ENCODE results near the gene CXCL3. TPM values are rescaled to one million over a fixed set of nuclear protein-coding genes. Genes with fewer than 3 reads are reported as not detected.

CXCL3 gene
- total and polyA plus RNA-seq, 2 donors = 3.2 to 3.3 TPM

- H3K36me3 ChIP-seq (ENCODE audit: control insufficient read depth in 2 of 2, insufficient read depth in 2 of 2, low read length in 1 of 2) = no peaks in the 10 kb centered on the region
- no peaks in the 10 kb centered on the region for H3K9me3 ChIP-seq (ENCODE audit: control insufficient read depth in 2 of 2, insufficient read depth in 1 of 2, low read length in 1 of 2)
- no peaks in the 10 kb centered on the region for H3K27me3 ChIP-seq (ENCODE audit: control insufficient read depth in 2 of 2, insufficient read depth in 1 of 2, low read length in 1 of 2)
- H3K4me3 ChIP-seq (ENCODE audit: low read length in 2 of 2) = no peak overlapping the region
- H3K4me1 ChIP-seq (ENCODE audit: control insufficient read depth in 2 of 2, insufficient read depth in 2 of 2, low read length in 2 of 2) = peaks cover 0 to 4% of the 10 kb centered on the region in 2 donors
- H3K27ac ChIP-seq (ENCODE audit: low read depth in 1 of 2, low read length in 1 of 2) = no peak overlapping the region
- no peak for DNase-seq (ENCODE audit: low read depth in 6 of 9, low spot score in 9 of 9)
- 93% methylated on average over 2 of the region's 2 CpGs for WGBS
These were observed 25.2 kb downstream of the CXCL3 start for GRCh38 chr4:74013264-74013663.

GRCh38 chr4:74012130-74012529, 26.4 kb downstream of the CXCL3 start:
- Histone ChIP-seq H3K4me3 (ENCODE audit: low read length in 2 of 2) (no peak overlapping the region), H3K4me1 (ENCODE audit: control insufficient read depth in 2 of 2, insufficient read depth in 2 of 2, low read length in 2 of 2) (peaks cover 0 to 4% of the 10 kb centered on the region in 2 donors), H3K9me3 (ENCODE audit: control insufficient read depth in 2 of 2, insufficient read depth in 1 of 2, low read length in 1 of 2) (no peaks in the 10 kb centered on the region), H3K27ac (ENCODE audit: low read depth in 1 of 2, low read length in 1 of 2) (no peak overlapping the region), H3K27me3 (ENCODE audit: control insufficient read depth in 2 of 2, insufficient read depth in 1 of 2, low read length in 1 of 2) (no peaks in the 10 kb centered on the region), H3K36me3 (ENCODE audit: control insufficient read depth in 2 of 2, insufficient read depth in 2 of 2, low read length in 1 of 2) (no peaks in the 10 kb centered on the region)
- DNase-seq (ENCODE audit: low read depth in 6 of 9, low spot score in 9 of 9) = no peak
- WGBS = 95% methylated on average over 4 of the region's 4 CpGs

DNA sequence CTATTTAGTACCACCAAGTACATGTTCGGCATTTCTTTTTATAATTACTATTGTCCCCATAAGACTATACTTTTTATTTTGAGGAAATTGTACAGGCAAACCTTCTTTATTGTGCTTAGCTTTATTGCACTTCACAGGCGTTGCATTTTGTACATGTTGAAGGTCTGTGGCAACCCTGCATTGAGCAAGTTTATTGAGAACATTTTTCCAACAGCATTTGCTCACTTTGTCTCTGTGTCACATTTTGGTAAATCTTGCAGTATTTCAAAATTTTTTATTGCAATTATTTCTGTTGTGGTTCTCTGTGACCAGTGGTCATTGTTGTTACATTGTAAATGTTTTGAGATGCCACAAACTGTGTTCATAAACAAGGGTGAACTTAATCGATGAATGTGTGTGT, 29.2 kb downstream of the CXCL3 start:
- H3K9me3 ChIP-seq (ENCODE audit: control insufficient read depth in 2 of 2, insufficient read depth in 1 of 2, low read length in 1 of 2) = no peaks in the 10 kb centered on the region
- no peak overlapping the region for H3K27ac ChIP-seq (ENCODE audit: low read depth in 1 of 2, low read length in 1 of 2)
- 98% methylated on average over 3 of the region's 3 CpGs for WGBS
- no peak for DNase-seq (ENCODE audit: low read depth in 6 of 9, low spot score in 9 of 9)
- no peak overlapping the region for H3K4me3 ChIP-seq (ENCODE audit: low read length in 2 of 2)
- no peaks in the 10 kb centered on the region for H3K36me3 ChIP-seq (ENCODE audit: control insufficient read depth in 2 of 2, insufficient read depth in 2 of 2, low read length in 1 of 2)
- H3K4me1 ChIP-seq (ENCODE audit: control insufficient read depth in 2 of 2, insufficient read depth in 2 of 2, low read length in 2 of 2) = no peaks in the 10 kb centered on the region
- H3K27me3 ChIP-seq (ENCODE audit: control insufficient read depth in 2 of 2, insufficient read depth in 1 of 2, low read length in 1 of 2) = no peaks in the 10 kb centered on the region

GRCh38 chr4:74006009-74006476, 32.4 kb downstream of the CXCL3 start:
- Histone ChIP-seq H3K27me3 (ENCODE audit: control insufficient read depth in 2 of 2, insufficient read depth in 1 of 2, low read length in 1 of 2) (no peaks in the 10 kb centered on the region), H3K9me3 (ENCODE audit: control insufficient read depth in 2 of 2, insufficient read depth in 1 of 2, low read length in 1 of 2) (no peaks in the 10 kb centered on the region), H3K4me3 (ENCODE audit: low read length in 2 of 2) (no peak overlapping the region), H3K4me1 (ENCODE audit: control insufficient read depth in 2 of 2, insufficient read depth in 2 of 2, low read length in 2 of 2) (no peaks in the 10 kb centered on the region), H3K36me3 (ENCODE audit: control insufficient read depth in 2 of 2, insufficient read depth in 2 of 2, low read length in 1 of 2) (no peaks in the 10 kb centered on the region), H3K27ac (ENCODE audit: low read depth in 1 of 2, low read length in 1 of 2) (no peak overlapping the region)
- DNase-seq (ENCODE audit: low read depth in 6 of 9, low spot score in 9 of 9) = no peak
- WGBS = 97% methylated on average over 2 of the region's 2 CpGs

- H3K4me1 ChIP-seq (ENCODE audit: control insufficient read depth in 2 of 2, insufficient read depth in 2 of 2, low read length in 2 of 2) = no peaks in the 10 kb centered on the region
- no peak overlapping the region for H3K27ac ChIP-seq (ENCODE audit: low read depth in 1 of 2, low read length in 1 of 2)
- no peak overlapping the region for H3K4me3 ChIP-seq (ENCODE audit: low read length in 2 of 2)
- 84% methylated on average over 3 of the region's 3 CpGs for WGBS
- H3K36me3 ChIP-seq (ENCODE audit: control insufficient read depth in 2 of 2, insufficient read depth in 2 of 2, low read length in 1 of 2) = no peaks in the 10 kb centered on the region
- DNase-seq (ENCODE audit: low read depth in 6 of 9, low spot score in 9 of 9) = no peak
- no peaks in the 10 kb centered on the region for H3K9me3 ChIP-seq (ENCODE audit: control insufficient read depth in 2 of 2, insufficient read depth in 1 of 2, low read length in 1 of 2)
- no peaks in the 10 kb centered on the region for H3K27me3 ChIP-seq (ENCODE audit: control insufficient read depth in 2 of 2, insufficient read depth in 1 of 2, low read length in 1 of 2)
These were observed 33.0 kb downstream of the CXCL3 start for GRCh38 chr4:74005528-74005927.

DNA sequence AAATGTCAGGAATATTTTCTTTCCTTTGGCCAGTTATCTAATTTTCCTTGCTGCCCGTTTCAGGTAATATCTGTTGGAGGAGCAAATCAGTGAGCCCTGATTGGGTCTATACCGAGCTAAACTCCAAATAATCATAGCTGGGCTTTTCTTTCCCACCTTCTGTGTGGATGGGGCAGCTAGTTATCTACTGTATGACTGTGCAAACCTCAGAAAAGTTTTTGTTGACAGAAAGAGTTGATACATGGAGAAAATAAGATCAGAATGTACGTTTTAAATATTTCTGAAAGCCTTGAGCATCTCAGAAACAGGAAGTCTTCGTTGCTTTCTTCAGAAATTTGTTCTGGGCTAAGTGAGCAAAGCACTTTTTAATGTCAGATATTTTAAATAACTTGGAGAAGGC, 33.8 kb downstream of the CXCL3 start:
- no peaks in the 10 kb centered on the region for H3K4me1 ChIP-seq (ENCODE audit: control insufficient read depth in 2 of 2, insufficient read depth in 2 of 2, low read length in 2 of 2)
- no peak overlapping the region for H3K4me3 ChIP-seq (ENCODE audit: low read length in 2 of 2)
- WGBS = 71% methylated on average over 4 of the region's 4 CpGs
- no peak for DNase-seq (ENCODE audit: low read depth in 6 of 9, low spot score in 9 of 9)
- peaks cover 0 to under 1% of the 10 kb centered on the region in 2 donors for H3K27me3 ChIP-seq (ENCODE audit: control insufficient read depth in 2 of 2, insufficient read depth in 1 of 2, low read length in 1 of 2)
- no peaks in the 10 kb centered on the region for H3K9me3 ChIP-seq (ENCODE audit: control insufficient read depth in 2 of 2, insufficient read depth in 1 of 2, low read length in 1 of 2)
- no peaks in the 10 kb centered on the region for H3K36me3 ChIP-seq (ENCODE audit: control insufficient read depth in 2 of 2, insufficient read depth in 2 of 2, low read length in 1 of 2)
- no peak overlapping the region for H3K27ac ChIP-seq (ENCODE audit: low read depth in 1 of 2, low read length in 1 of 2)

GRCh38 chr4:74000301-74000700, 38.2 kb downstream of the CXCL3 start:
- WGBS = 97% methylated on average over 6 of the region's 6 CpGs
- Histone ChIP-seq H3K4me1 (ENCODE audit: control insufficient read depth in 2 of 2, insufficient read depth in 2 of 2, low read length in 2 of 2) (peaks cover 2 to 6% of the 10 kb centered on the region in 2 donors), H3K36me3 (ENCODE audit: control insufficient read depth in 2 of 2, insufficient read depth in 2 of 2, low read length in 1 of 2) (no peaks in the 10 kb centered on the region), H3K27me3 (ENCODE audit: control insufficient read depth in 2 of 2, insufficient read depth in 1 of 2, low read length in 1 of 2) (peaks cover 2 to 22% of the 10 kb centered on the region in 2 donors), H3K4me3 (ENCODE audit: low read length in 2 of 2) (no peak overlapping the region), H3K9me3 (ENCODE audit: control insufficient read depth in 2 of 2, insufficient read depth in 1 of 2, low read length in 1 of 2) (no peaks in the 10 kb centered on the region), H3K27ac (ENCODE audit: low read depth in 1 of 2, low read length in 1 of 2) (no peak overlapping the region)
- DNase-seq (ENCODE audit: low read depth in 6 of 9, low spot score in 9 of 9) = no peak

GRCh38 chr4:73998040-73999011, 40.2 kb downstream of the CXCL3 start, which contains the start of gene CXCL5:
TSS of gene CXCL5 (minus strand) at chr4:73998677. CDS start at chr4:73998581, 96 bp downstream.
- Histone ChIP-seq H3K4me3 (ENCODE audit: low read length in 2 of 2) (peak within 1 kb of the TSS in 1 of 2 donors; percentile 20), H3K27ac (ENCODE audit: low read depth in 1 of 2, low read length in 1 of 2) (no peak within 1 kb of the TSS), H3K4me1 (ENCODE audit: control insufficient read depth in 2 of 2, insufficient read depth in 2 of 2, low read length in 2 of 2) (peaks cover 2 to 6% of the 10 kb centered on the region in 2 donors), H3K9me3 (ENCODE audit: control insufficient read depth in 2 of 2, insufficient read depth in 1 of 2, low read length in 1 of 2) (no peaks in the 10 kb centered on the region), H3K27me3 (ENCODE audit: control insufficient read depth in 2 of 2, insufficient read depth in 1 of 2, low read length in 1 of 2) (peaks cover 2 to 22% of the 10 kb centered on the region in 2 donors), H3K36me3 (ENCODE audit: control insufficient read depth in 2 of 2, insufficient read depth in 2 of 2, low read length in 1 of 2) (no peaks in the 10 kb centered on the region)
- WGBS = 21% methylated on average over 46 of the region's 46 CpGs
- DNase-seq (ENCODE audit: low read depth in 6 of 9, low spot score in 9 of 9) = peak in 1 of 9 donors; percentile 23

GRCh38 chr4:73992050-73992449, 46.4 kb downstream of the CXCL3 start:
- Histone ChIP-seq H3K36me3 (ENCODE audit: control insufficient read depth in 2 of 2, insufficient read depth in 2 of 2, low read length in 1 of 2) (no peaks in the 10 kb centered on the region), H3K27me3 (ENCODE audit: control insufficient read depth in 2 of 2, insufficient read depth in 1 of 2, low read length in 1 of 2) (no peaks in the 10 kb centered on the region), H3K9me3 (ENCODE audit: control insufficient read depth in 2 of 2, insufficient read depth in 1 of 2, low read length in 1 of 2) (no peaks in the 10 kb centered on the region), H3K4me3 (ENCODE audit: low read length in 2 of 2) (no peak overlapping the region), H3K4me1 (ENCODE audit: control insufficient read depth in 2 of 2, insufficient read depth in 2 of 2, low read length in 2 of 2) (no peaks in the 10 kb centered on the region), H3K27ac (ENCODE audit: low read depth in 1 of 2, low read length in 1 of 2) (no peak overlapping the region)
- DNase-seq (ENCODE audit: low read depth in 6 of 9, low spot score in 9 of 9) = no peak
- 0% methylated on average over 1 of the region's 1 CpG for WGBS
